ENCODE measurements around the gene NCKIPSD. TPM values are rescaled to one million over a fixed set of nuclear protein-coding genes. Genes with fewer than 3 reads are reported as not detected.

NCKIPSD gene
- total RNA-seq, 1 experiment from 2014 or later: 26.9 TPM

DNA sequence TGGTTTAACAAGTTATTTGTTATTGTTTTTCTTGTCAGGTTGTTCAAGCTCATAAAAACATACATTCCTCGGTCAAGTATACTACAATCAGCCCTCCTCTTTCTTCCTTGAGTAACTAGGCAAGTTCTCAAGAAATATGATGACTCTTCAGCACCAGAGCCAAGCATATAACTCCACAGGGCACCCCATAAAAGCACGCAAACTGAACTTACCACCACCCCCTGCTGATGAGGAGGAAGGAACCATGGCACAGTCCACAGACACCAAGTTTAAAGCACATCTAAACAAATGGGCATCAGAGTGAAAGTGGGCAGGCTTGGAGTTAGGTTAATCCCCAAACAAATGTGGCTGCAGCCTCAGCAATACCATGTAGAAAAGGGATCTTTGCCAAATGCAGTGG lies 26.0 kb upstream of the NCKIPSD start:
- Mint-ChIP-seq H3K27me3 (ENCODE audit: insufficient read depth, unreplicated experiment) (no peaks in the 10 kb centered on the region), H3K27ac (ENCODE audit: low read depth, unreplicated experiment) (peak overlapping the region; percentile 96), H3K36me3 (ENCODE audit: insufficient read depth, unreplicated experiment) (peaks cover 86% of the 10 kb centered on the region), H3K4me3 (ENCODE audit: unreplicated experiment) (no peak overlapping the region), H3K9me3 (ENCODE audit: unreplicated experiment) (no peaks in the 10 kb centered on the region), H3K4me1 (ENCODE audit: insufficient read depth, unreplicated experiment) (peaks cover 27% of the 10 kb centered on the region)
- no TSS peak for BruUV-seq (replicated peaks)
- intact Hi-C loops (cut with micrococcal nuclease): no loop called here
- POLR2A ChIA-PET: interaction anchor here (2.2 kb wide), 1 partner anchor 49 kb away, joined by 6 read pairs; the partner anchor contains the start of gene CELSR3
- TF ChIP-seq, protein P1, sequence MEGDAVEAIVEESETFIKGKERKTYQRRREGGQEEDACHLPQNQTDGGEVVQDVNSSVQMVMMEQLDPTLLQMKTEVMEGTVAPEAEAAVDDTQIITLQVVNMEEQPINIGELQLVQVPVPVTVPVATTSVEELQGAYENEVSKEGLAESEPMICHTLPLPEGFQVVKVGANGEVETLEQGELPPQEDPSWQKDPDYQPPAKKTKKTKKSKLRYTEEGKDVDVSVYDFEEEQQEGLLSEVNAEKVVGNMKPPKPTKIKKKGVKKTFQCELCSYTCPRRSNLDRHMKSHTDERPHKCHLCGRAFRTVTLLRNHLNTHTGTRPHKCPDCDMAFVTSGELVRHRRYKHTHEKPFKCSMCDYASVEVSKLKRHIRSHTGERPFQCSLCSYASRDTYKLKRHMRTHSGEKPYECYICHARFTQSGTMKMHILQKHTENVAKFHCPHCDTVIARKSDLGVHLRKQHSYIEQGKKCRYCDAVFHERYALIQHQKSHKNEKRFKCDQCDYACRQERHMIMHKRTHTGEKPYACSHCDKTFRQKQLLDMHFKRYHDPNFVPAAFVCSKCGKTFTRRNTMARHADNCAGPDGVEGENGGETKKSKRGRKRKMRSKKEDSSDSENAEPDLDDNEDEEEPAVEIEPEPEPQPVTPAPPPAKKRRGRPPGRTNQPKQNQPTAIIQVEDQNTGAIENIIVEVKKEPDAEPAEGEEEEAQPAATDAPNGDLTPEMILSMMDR (IDR thresholded peaks at IDR 0.05; ENCODE audit: unreplicated experiment): no peak
- DNase-seq (ENCODE audit: unreplicated experiment): no peak
- CTCF ChIA-PET: no interaction called here

DNA sequence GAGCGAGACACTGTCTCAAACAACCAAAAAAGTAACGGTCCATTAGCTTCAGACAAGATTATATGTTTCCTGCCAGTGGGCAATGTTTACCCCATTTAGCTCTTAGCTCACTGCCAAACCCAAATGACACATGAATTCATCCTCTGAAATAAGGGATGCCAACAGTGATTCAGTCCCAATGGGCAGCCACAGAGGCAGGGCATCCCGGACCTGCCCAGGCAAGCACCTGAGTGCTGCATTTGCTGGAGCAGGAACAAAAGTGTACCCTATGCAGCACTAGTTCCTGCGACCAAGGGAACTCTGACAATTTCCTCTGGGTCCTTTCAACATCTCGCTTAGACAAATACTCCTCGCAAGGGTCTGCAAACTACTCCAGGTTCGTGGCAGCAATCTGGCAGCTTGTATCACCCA lies 23.3 kb upstream of the NCKIPSD start:
- intact Hi-C loops (cut with micrococcal nuclease): loop anchor here (1.0 kb wide), 1 partner anchor 74 kb away; the partner anchor contains the start of gene SLC26A6
- ChIA-PET POLR2A (interaction anchor here (0.9 to 6.4 kb wide), 19 partner anchors 7 to 620 kb away, joined by 3 to 100 read pairs (median 6); partner anchors contain the start of genes ARIH2, CELSR3, IP6K2 and NCKIPSD), CTCF (interaction anchor here (0.8 to 2.1 kb wide), 4 partner anchors 11 to 31 kb away, joined by 3 to 11 read pairs (median 4); partner anchors contain the start of gene NCKIPSD)
- H3K4me1 Mint-ChIP-seq (ENCODE audit: insufficient read depth, unreplicated experiment): peaks cover 21% of the 10 kb centered on the region
- peak overlapping the region; percentile 96 for H3K27ac Mint-ChIP-seq (ENCODE audit: low read depth, unreplicated experiment)
- no peaks in the 10 kb centered on the region for H3K9me3 Mint-ChIP-seq (ENCODE audit: unreplicated experiment)
- peak overlapping the region; percentile 53 for H3K4me3 Mint-ChIP-seq (ENCODE audit: unreplicated experiment)
- H3K36me3 Mint-ChIP-seq (ENCODE audit: insufficient read depth, unreplicated experiment): peaks cover 96% of the 10 kb centered on the region
- BruUV-seq (replicated peaks): no TSS peak
- TF ChIP-seq, protein P1 (IDR thresholded peaks at IDR 0.05; ENCODE audit: unreplicated experiment): no peak
- peak; percentile 88 for DNase-seq (ENCODE audit: unreplicated experiment)
- H3K27me3 Mint-ChIP-seq (ENCODE audit: insufficient read depth, unreplicated experiment): no peaks in the 10 kb centered on the region

DNA sequence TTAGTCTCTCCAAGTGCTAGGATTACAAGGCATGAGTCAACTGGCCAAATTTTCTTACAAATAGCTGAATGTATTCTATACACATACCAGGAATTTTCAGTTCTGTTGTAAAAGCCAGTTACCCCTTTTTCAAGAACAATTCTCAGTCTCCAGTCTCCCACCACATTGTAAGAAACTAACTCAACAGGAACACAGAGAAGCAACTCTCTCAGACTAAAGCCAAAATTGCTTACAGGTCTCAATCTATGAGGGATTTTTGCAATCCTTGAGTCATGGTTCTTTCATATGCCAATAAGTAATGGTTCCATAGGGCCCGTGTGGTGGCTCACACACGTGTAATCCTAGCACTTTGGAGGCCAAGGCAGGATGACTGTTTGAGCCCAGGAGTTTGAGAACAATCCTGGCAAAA lies 22.8 kb upstream of the NCKIPSD start:
- TF ChIP-seq, protein P1 (IDR thresholded peaks at IDR 0.05; ENCODE audit: unreplicated experiment): no peak
- TSS peak; percentile 49 for BruUV-seq (replicated peaks)
- Mint-ChIP-seq H3K27me3 (ENCODE audit: insufficient read depth, unreplicated experiment) (no peaks in the 10 kb centered on the region), H3K9me3 (ENCODE audit: unreplicated experiment) (no peaks in the 10 kb centered on the region), H3K27ac (ENCODE audit: low read depth, unreplicated experiment) (peak overlapping the region; percentile 96), H3K4me1 (ENCODE audit: insufficient read depth, unreplicated experiment) (peaks cover 21% of the 10 kb centered on the region), H3K36me3 (ENCODE audit: insufficient read depth, unreplicated experiment) (peaks cover 96% of the 10 kb centered on the region), H3K4me3 (ENCODE audit: unreplicated experiment) (peak overlapping the region; percentile 53)
- intact Hi-C loops (cut with micrococcal nuclease): loop anchor here (1.0 kb wide), 1 partner anchor 9 kb away; the partner anchor contains the start of gene IP6K2
- DNase-seq (ENCODE audit: unreplicated experiment): peak; percentile 72
- CTCF ChIA-PET: interaction anchor here (0.6 to 1.6 kb wide), 8 partner anchors 10 to 106 kb away, joined by 3 to 6 read pairs (median 4); no protein-coding TSS in a partner anchor
- POLR2A ChIA-PET: interaction anchor here (0.9 to 6.4 kb wide), 17 partner anchors 8 to 619 kb away, joined by 3 to 100 read pairs (median 7); partner anchors contain the start of genes ARIH2, CELSR3, IP6K2 and NCKIPSD

DNA sequence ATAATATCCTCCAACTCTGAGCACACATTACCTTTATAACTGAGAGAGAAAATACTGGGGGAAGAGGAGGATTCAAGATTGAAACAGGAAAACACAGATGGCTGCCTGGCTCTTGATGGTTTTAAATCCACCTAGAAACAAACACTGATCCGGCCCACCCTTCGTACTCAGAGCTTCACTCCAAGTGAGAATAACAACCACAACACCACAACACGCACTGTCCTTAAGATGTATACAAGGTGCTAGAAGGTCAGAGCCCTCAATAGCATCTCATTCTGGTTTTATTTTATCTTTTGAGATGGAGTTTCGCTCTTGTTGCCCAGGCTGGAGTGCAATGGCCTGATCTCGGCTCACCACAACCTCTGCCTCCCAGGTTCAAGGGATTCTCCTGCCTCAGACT lies 21.4 kb upstream of the NCKIPSD start:
- peak overlapping the region; percentile 96 for H3K27ac Mint-ChIP-seq (ENCODE audit: low read depth, unreplicated experiment)
- TF ChIP-seq, protein P1 (IDR thresholded peaks at IDR 0.05; ENCODE audit: unreplicated experiment): no peak
- intact Hi-C loops (cut with micrococcal nuclease): no loop called here
- peaks cover 95% of the 10 kb centered on the region for H3K36me3 Mint-ChIP-seq (ENCODE audit: insufficient read depth, unreplicated experiment)
- CTCF ChIA-PET: interaction anchor here (0.6 to 1.6 kb wide), 7 partner anchors 8 to 138 kb away, joined by 3 to 6 read pairs (median 3); partner anchors contain the start of genes CELSR3 and SLC26A6
- H3K27me3 Mint-ChIP-seq (ENCODE audit: insufficient read depth, unreplicated experiment): no peaks in the 10 kb centered on the region
- no peaks in the 10 kb centered on the region for H3K9me3 Mint-ChIP-seq (ENCODE audit: unreplicated experiment)
- peaks cover 28% of the 10 kb centered on the region for H3K4me1 Mint-ChIP-seq (ENCODE audit: insufficient read depth, unreplicated experiment)
- no TSS peak for BruUV-seq (replicated peaks)
- POLR2A ChIA-PET: interaction anchor here (1.5 to 6.4 kb wide), 5 partner anchors 9 to 44 kb away, joined by 3 to 100 read pairs (median 11); partner anchors contain the start of genes CELSR3, IP6K2 and NCKIPSD
- no peak for DNase-seq (ENCODE audit: unreplicated experiment)
- H3K4me3 Mint-ChIP-seq (ENCODE audit: unreplicated experiment): no peak overlapping the region

Measured in MCF 10A (cell line).